GM12872 (cell line): ENCODE data around the gene CDK8.

ENCODE experiments used
- TF ChIP-seq, protein P1 (sequence below): IDR thresholded peaks from 3 replicates; pipeline ENCODE4 v1.5.1; 2011; ENCODE audit warnings: low read depth, mild to moderate bottlenecking, low read length, moderate library complexity; ENCODE audit not compliant: insufficient read depth

The CDK8 gene

DNA sequence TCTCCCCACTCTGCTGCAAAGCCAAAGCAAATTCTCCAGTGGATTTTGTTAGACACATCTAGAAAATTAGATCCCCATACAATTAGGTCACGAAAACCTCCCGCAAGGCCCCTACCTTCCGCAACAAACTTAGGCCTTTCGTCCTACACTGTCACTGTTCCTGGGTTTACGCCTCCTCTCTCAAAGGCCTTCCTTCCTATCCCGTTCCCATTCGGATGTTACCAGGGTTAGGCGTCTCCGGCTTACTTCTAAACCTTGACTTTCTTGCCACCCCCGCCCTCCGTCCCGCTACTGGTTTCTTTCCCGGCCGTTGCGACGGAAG, 32.6 kb upstream of the CDK8 start:
- TF ChIP-seq, protein P1, sequence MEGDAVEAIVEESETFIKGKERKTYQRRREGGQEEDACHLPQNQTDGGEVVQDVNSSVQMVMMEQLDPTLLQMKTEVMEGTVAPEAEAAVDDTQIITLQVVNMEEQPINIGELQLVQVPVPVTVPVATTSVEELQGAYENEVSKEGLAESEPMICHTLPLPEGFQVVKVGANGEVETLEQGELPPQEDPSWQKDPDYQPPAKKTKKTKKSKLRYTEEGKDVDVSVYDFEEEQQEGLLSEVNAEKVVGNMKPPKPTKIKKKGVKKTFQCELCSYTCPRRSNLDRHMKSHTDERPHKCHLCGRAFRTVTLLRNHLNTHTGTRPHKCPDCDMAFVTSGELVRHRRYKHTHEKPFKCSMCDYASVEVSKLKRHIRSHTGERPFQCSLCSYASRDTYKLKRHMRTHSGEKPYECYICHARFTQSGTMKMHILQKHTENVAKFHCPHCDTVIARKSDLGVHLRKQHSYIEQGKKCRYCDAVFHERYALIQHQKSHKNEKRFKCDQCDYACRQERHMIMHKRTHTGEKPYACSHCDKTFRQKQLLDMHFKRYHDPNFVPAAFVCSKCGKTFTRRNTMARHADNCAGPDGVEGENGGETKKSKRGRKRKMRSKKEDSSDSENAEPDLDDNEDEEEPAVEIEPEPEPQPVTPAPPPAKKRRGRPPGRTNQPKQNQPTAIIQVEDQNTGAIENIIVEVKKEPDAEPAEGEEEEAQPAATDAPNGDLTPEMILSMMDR, result no peak

DNA sequence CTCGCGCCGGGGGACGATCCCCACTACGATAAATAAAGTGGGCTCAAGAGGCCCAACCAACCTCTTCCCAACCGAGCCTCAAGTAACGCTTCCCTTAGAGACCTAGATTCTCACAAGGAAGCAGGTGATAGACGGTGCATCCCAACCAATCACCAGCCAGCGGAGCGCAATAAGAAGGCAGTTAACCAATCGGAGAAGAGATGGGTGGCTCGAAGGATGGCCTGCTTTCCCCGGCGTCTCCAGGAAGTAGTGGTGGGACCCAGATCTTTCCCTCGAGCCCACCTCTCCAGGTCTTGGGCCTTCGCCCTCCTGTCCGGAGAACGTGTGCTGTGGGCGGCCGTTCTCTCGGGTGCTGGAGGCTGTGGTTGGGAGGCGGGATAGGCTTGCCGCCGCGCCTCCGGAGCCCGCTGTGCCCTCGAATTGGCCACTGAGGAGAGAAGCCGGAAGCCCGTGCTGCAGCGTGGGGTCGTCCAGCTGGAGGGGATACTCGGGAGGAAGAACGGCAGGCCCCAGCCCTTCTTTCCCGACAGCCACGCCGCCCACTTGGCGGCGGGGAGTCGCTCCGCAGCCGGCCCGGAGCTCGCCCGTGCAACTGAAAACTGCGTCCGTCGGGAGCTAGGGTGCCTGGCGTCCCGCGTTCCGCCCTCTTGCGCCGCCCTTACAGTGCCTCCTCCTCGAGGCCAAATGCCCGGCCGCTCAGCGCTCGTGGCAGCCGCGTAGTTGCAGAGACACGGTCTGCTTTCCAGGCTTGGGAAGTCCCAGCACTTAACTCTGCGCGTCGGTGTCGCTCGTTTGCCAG, 32.0 kb upstream of the CDK8 start, which contains the start of gene RNF6:
Gene RNF6 (minus strand): TSS at position 594 of the 799 bp plus-strand sequence. CDS start 2,665 bp downstream, outside the sequence.
- TF ChIP-seq, protein P1, result no peak

DNA sequence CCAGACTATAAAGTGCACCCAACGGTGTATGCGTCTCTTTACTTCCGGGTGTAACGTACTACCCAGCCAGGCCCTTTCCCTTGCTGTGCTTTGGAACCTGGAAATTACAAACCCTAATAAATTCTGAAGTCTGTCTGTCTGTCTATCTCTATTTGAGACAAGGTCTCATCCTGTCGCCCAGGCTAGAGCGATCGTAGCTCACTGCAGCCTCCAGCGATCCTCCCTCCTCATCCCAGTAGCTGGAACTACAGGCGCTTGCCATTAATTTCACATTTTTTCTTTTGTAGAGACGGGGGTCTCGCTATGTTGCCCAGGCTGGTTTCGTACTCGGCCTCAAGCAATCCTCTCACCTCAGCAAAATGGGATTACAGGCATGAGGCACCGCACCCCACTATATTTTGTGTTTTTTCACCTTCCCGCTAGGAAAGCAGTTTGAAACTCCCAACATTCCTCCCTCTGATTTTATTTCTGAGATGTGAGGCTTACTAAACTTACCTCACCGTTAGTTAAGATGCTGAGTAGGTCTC, 31.3 kb upstream of the CDK8 start:
- TF ChIP-seq, protein P1, result no peak

DNA sequence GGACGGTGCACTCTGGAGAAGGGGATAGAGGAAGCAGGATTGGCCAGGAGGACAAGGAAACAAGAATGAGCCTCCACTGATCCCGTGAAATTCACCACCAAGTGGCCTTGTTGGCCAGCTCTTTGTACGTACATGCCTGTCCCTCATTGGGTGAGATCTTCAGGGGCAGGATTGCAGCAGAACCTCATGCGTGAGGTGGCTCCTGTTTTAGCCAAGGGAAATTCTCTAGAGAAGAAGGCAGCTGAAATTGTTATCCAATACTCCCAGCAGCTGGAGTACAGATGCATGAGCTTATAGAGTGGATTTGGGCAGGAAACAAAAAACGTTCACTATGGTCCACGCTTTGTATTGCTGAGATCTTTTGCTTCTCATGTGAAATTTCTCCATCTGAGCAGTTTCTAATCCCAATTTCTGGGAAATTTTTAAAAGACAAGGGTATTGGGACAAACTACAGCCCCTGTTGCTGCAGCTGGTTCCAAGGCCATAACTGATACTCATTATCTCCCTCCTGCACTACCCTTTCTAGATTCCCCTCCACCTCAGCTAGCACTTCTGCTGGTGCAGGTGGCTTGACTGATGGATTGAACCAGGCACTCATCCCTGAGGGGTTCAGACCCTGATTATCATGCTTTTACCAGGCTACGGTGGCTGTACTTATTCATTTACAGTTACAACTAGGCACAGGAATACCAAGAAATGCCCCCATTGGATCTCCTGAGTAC, 27.9 kb upstream of the CDK8 start:
- TF ChIP-seq, protein P1, result no peak

DNA sequence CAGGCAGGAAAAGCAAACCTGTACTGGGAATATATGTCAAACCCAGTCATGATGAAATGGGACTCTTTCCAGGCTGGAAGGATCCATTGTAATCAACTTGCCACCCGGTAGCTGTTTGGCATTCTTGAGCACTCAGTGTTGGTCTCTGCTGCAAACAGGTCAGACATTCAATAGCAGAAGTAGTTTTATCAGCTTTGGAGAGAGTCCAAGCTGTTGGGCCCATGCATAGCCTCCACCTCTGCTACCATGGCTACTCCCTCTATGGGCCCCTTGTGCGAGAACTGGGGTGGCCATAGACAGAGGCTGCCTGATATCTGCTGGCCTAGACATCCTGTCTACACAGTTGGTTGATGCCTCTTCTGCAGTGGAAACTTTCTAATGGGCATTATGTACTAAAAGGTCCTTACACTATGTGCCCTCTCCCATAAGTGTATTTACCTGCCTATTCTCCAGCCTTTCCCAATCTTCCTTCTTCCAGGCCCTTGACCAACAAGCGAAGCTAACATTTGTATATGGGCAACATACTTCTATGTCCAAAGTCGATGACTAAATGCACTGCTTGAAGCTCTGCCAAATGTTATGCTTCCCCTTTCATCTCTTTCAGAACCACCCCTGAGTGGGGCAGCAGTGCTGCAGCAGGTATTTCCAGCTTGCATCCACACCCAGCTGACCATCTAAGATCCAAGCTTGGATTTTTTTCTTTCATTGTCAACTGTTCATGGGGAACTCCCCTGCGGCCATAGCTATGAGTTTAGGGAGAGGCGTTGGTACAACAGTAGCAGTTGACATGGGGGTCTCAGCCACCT, 26.6 kb upstream of the CDK8 start:
- TF ChIP-seq, protein P1, result no peak

DNA sequence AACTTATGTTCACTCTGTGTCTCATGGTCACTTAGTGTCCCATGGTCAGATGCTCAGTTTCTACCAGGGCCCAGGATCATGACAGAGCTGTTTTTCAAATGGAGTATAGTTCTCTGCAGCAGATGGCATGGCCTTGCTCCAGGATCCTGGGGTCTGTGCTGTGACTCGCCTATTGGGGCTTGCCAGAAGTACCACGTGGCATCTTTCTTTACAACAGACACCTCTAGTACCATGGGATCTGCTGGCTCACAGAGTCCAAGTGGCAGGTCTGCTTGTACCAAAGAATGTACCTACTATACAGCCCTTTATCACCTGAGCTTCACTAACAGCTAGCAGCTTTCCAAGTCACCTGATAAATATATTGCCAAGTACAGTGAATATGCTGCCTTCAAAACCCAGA, 25.8 kb upstream of the CDK8 start:
- TF ChIP-seq, protein P1, result no peak
